HEK293 (cell line): Measurements from ENCODE around the gene FHAD1.

Experiments
- CTCF ChIA-PET: fragments of 350-600 bp; formaldehyde crosslinking; extraction: SDS; loops from one replicate; lab custom pipeline; 2021; ENCODE audit warnings: antibody characterized with exemption; lab: Yijun Ruan, JAX
- POLR2A ChIA-PET: fragments of 300-600 bp; formaldehyde crosslinking; extraction: SDS; loops from one replicate; lab custom pipeline; 2020; ENCODE audit warnings: antibody characterized with exemption, inconsistent platforms; lab: Yijun Ruan, JAX
- H3K27ac ChIP-seq: fragments of 200-500 bp; sonication (Bioruptor generic); 2 replicates; pipeline ENCODE4 v1.5.1; 2014; ENCODE audit warnings: low read depth, low read length, control low read depth, inconsistent platforms; ENCODE audit errors: extremely low read depth
- H3K36me3 ChIP-seq, 2 experiments: fragments of 200-500 bp in 1 of 2; sonication (Bioruptor generic) in 1 of 2; 1 replicate in 1 of 2; 2 replicates in 1 of 2; pipeline ENCODE4 v1.5.1; 2014 to 2017; ENCODE audit warnings: inconsistent platforms in 2 of 2, low read length in 2 of 2; ENCODE audit not compliant: control insufficient read depth in 2 of 2, insufficient read depth in 1 of 2
- H3K4me1 ChIP-seq: fragments of 200-500 bp; sonication (Bioruptor generic); 2 replicates; pipeline ENCODE4 v1.5.1; 2014; ENCODE audit warnings: mild to moderate bottlenecking, low read length, inconsistent platforms; ENCODE audit not compliant: control insufficient read depth, insufficient read depth
- H3K4me3 ChIP-seq: 2 replicates; pipeline ENCODE4 v1.5.1; 2011; ENCODE audit warnings: low read depth, mild to moderate bottlenecking, control low read depth, low read length, moderate library complexity
- H3K9me3 ChIP-seq: fragments of 200-500 bp; sonication (Bioruptor generic); 2 replicates; pipeline ENCODE4 v1.5.1; 2014; ENCODE audit warnings: low read depth, low read length, inconsistent platforms; ENCODE audit not compliant: control insufficient read depth, insufficient read depth
- GLI2 ChIP-seq: fragments of 450-650 bp; formaldehyde crosslinking; IDR thresholded peaks from 2 replicates; pipeline ENCODE4; 2017; ENCODE audit warnings: missing biosample characterization, missing genetic modification characterization, low read depth, borderline replicate concordance
- HOXC10 ChIP-seq: sonication (generic); formaldehyde crosslinking; IDR thresholded peaks from 2 replicates; pipeline ENCODE4 v1.8.1; 2023; ENCODE audit warnings: mild to moderate bottlenecking, missing genetic modification reagents
- KLF8 ChIP-seq: fragments of 450-650 bp; formaldehyde crosslinking; IDR thresholded peaks from 2 replicates; pipeline ENCODE4 v1.5.1; 2016; ENCODE audit warnings: missing biosample characterization, missing genetic modification characterization
- WT1 ChIP-seq: fragments of 450-650 bp; formaldehyde crosslinking; IDR thresholded peaks from 2 replicates; pipeline ENCODE4 v1.5.1; 2016; ENCODE audit warnings: missing biosample characterization, missing genetic modification characterization
- ZBTB1 ChIP-seq: fragments of 450-650 bp; formaldehyde crosslinking; IDR thresholded peaks from 2 replicates; pipeline ENCODE4 v1.5.1; 2016; ENCODE audit warnings: missing biosample characterization, missing genetic modification characterization
- ZNF112 ChIP-seq: fragments of 450-650 bp; formaldehyde crosslinking; IDR thresholded peaks from 2 replicates; pipeline ENCODE4 v1.5.0; 2017; ENCODE audit warnings: missing biosample characterization, missing genetic modification characterization
- ZNF174 ChIP-seq: fragments of 450-650 bp; formaldehyde crosslinking; IDR thresholded peaks from 2 replicates; pipeline ENCODE4 v1.5.0; 2017; ENCODE audit warnings: missing biosample characterization, mild to moderate bottlenecking, missing genetic modification characterization
- ZNF18 ChIP-seq: fragments of 450-650 bp; formaldehyde crosslinking; IDR thresholded peaks from 2 replicates; pipeline ENCODE4 v1.5.1; 2016; ENCODE audit warnings: missing biosample characterization, missing genetic modification characterization
- ZNF19 ChIP-seq: fragments of 450-650 bp; formaldehyde crosslinking; IDR thresholded peaks from 2 replicates; pipeline ENCODE4; 2016; ENCODE audit warnings: missing biosample characterization, missing genetic modification characterization, low read depth
- ZNF292 ChIP-seq: fragments of 450-650 bp; formaldehyde crosslinking; IDR thresholded peaks from 2 replicates; pipeline ENCODE4 v1.5.1; 2016; ENCODE audit warnings: low read depth, missing biosample characterization, missing genetic modification characterization, borderline replicate concordance
- ZNF394 ChIP-seq: fragments of 450-650 bp; formaldehyde crosslinking; IDR thresholded peaks from 2 replicates; pipeline ENCODE4 v1.5.1; 2016; ENCODE audit warnings: missing biosample characterization, missing genetic modification characterization, mild to moderate bottlenecking, moderate library complexity, borderline replicate concordance
- ZNF398 ChIP-seq: fragments of 450-650 bp; formaldehyde crosslinking; IDR thresholded peaks from 2 replicates; pipeline ENCODE4 v1.5.1; 2017; ENCODE audit warnings: missing biosample characterization, missing genetic modification characterization
- ZNF433 ChIP-seq: fragments of 450-650 bp; formaldehyde crosslinking; IDR thresholded peaks from 2 replicates; pipeline ENCODE4 v1.5.1; 2016; ENCODE audit warnings: missing biosample characterization, missing genetic modification characterization, low read depth
- ZNF514 ChIP-seq: fragments of 450-650 bp; formaldehyde crosslinking; IDR thresholded peaks from 2 replicates; pipeline ENCODE4 v1.5.1; 2016; ENCODE audit warnings: missing biosample characterization, missing genetic modification characterization
- ZSCAN16 ChIP-seq: fragments of 450-650 bp; formaldehyde crosslinking; IDR thresholded peaks from 2 replicates; pipeline ENCODE4 v1.5.1; 2016; ENCODE audit warnings: missing biosample characterization, missing genetic modification characterization
- ZSCAN23 ChIP-seq: fragments of 450-650 bp; formaldehyde crosslinking; IDR thresholded peaks from 2 replicates; pipeline ENCODE4 v1.5.1; 2016; ENCODE audit warnings: missing biosample characterization, missing genetic modification characterization
- TF ChIP-seq, protein P1 (sequence below): fragments of 450-650 bp; formaldehyde crosslinking; IDR thresholded peaks from 2 replicates; pipeline ENCODE4 v1.5.1; 2016; ENCODE audit warnings: missing biosample characterization, missing genetic modification characterization
- TF ChIP-seq, protein P2 (sequence below): fragments of 450-650 bp; formaldehyde crosslinking; IDR thresholded peaks from 2 replicates; pipeline ENCODE4 v1.5.1; 2016; ENCODE audit warnings: missing biosample characterization, missing genetic modification characterization
- TF ChIP-seq, protein P3 (sequence below): sonication (generic); formaldehyde crosslinking; IDR thresholded peaks from 2 replicates; pipeline ENCODE4 v1.8.1; 2022; ENCODE audit warnings: mild to moderate bottlenecking, moderate library complexity, missing genetic modification reagents
- TF ChIP-seq, protein P4 (sequence below): fragments of 450-650 bp; formaldehyde crosslinking; IDR thresholded peaks from 2 replicates; pipeline ENCODE4 v1.5.1; 2016; ENCODE audit warnings: missing biosample characterization, missing genetic modification characterization

The FHAD1 gene

DNA sequence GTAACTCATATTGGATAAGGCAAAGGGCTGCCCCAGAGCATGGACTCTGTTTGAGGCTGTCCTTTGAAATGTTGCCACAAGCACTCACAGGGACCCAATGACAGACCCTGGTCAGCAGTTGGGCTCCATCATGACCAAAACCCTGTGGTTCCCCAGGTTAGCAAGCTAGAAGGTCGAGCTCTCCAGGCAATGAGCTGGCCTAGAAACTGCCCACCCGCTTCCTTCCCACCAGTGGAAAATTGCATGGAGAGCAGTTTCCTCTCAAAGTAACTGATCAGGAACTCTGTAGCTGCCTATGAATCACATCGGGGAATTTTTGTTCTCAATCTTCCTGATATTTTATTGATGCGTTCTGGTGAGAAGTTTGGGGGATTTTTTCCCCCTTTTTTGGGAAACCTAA, 52.8 kb downstream of the FHAD1 start:
- TF ChIP-seq, protein P1, sequence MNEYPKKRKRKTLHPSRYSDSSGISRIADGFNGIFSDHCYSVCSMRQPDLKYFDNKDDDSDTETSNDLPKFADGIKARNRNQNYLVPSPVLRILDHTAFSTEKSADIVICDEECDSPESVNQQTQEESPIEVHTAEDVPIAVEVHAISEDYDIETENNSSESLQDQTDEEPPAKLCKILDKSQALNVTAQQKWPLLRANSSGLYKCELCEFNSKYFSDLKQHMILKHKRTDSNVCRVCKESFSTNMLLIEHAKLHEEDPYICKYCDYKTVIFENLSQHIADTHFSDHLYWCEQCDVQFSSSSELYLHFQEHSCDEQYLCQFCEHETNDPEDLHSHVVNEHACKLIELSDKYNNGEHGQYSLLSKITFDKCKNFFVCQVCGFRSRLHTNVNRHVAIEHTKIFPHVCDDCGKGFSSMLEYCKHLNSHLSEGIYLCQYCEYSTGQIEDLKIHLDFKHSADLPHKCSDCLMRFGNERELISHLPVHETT, result no peak
- no peak for TF ChIP-seq GLI2
- TF ChIP-seq, protein P2, sequence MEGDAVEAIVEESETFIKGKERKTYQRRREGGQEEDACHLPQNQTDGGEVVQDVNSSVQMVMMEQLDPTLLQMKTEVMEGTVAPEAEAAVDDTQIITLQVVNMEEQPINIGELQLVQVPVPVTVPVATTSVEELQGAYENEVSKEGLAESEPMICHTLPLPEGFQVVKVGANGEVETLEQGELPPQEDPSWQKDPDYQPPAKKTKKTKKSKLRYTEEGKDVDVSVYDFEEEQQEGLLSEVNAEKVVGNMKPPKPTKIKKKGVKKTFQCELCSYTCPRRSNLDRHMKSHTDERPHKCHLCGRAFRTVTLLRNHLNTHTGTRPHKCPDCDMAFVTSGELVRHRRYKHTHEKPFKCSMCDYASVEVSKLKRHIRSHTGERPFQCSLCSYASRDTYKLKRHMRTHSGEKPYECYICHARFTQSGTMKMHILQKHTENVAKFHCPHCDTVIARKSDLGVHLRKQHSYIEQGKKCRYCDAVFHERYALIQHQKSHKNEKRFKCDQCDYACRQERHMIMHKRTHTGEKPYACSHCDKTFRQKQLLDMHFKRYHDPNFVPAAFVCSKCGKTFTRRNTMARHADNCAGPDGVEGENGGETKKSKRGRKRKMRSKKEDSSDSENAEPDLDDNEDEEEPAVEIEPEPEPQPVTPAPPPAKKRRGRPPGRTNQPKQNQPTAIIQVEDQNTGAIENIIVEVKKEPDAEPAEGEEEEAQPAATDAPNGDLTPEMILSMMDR, result no peak
- TF ChIP-seq ZNF112, result no peak
- TF ChIP-seq, protein P3, sequence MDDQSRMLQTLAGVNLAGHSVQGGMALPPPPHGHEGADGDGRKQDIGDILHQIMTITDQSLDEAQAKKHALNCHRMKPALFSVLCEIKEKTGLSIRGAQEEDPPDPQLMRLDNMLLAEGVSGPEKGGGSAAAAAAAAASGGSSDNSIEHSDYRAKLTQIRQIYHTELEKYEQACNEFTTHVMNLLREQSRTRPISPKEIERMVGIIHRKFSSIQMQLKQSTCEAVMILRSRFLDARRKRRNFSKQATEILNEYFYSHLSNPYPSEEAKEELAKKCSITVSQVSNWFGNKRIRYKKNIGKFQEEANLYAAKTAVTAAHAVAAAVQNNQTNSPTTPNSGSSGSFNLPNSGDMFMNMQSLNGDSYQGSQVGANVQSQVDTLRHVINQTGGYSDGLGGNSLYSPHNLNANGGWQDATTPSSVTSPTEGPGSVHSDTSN (CRISPR knock-in tag), result no peak
- TF ChIP-seq ZSCAN23, result no peak
- TF ChIP-seq ZNF18 (tag by site-specific recombination), result no peak
- no peak for TF ChIP-seq WT1 (tag by site-specific recombination)
- no peak for TF ChIP-seq ZNF19
- no peak for TF ChIP-seq HOXC10 (CRISPR knock-in tag)
- TF ChIP-seq, protein P4, sequence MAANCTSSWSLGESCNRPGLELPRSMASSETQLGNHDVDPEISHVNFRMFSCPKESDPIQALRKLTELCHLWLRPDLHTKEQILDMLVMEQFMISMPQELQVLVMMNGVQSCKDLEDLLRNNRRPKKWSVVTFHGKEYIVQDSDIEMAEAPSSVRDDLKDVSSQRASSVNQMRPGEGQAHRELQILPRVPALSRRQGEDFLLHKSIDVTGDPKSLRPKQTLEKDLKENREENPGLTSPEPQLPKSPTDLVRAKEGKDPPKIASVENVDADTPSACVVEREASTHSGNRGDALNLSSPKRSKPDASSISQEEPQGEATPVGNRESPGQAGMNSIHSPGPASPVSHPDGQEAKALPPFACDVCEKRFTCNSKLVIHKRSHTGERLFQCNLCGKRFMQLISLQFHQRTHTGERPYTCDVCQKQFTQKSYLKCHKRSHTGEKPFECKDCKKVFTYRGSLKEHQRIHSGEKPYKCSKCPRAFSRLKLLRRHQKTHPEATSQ (tag by site-specific recombination), result no peak
- no peak for TF ChIP-seq ZNF514 (tag by site-specific recombination)
- TF ChIP-seq KLF8 (tag by site-specific recombination), result no peak
- no peak for TF ChIP-seq ZNF174 (tag by site-specific recombination)
- POLR2A ChIA-PET, result interaction anchor here (0.7 kb wide), 1 partner anchor 152 kb away, joined by 5 read pairs; no protein-coding TSS in a partner anchor
- CTCF ChIA-PET, result interaction anchor here (0.7 to 1.0 kb wide), 3 partner anchors 16 to 1470 kb away, joined by 3 to 5 read pairs (median 4); no protein-coding TSS in a partner anchor

GRCh38 chr1:15303935-15304334, 56.9 kb downstream of the FHAD1 start:
- H3K9me3 ChIP-seq, result no peaks in the 10 kb centered on the region
- ChIA-PET CTCF (interaction anchor here (0.6 to 3.4 kb wide), 28 partner anchors 12 to 1200 kb away, joined by 3 to 52 read pairs (median 5); no protein-coding TSS in a partner anchor), POLR2A (no interaction called here)
- no peak overlapping the region for H3K4me3 ChIP-seq
- no peaks in the 10 kb centered on the region for H3K36me3 ChIP-seq
- H3K4me1 ChIP-seq, result no peaks in the 10 kb centered on the region
- no peak overlapping the region for H3K27ac ChIP-seq
- no peak for TF ChIP-seq ZNF398 (tag by site-specific recombination)
- no peak for TF ChIP-seq ZNF433
- no peak for TF ChIP-seq ZNF394
- TF ChIP-seq ZSCAN16 (tag by site-specific recombination), result no peak
- TF ChIP-seq ZNF292, result no peak
- no peak for TF ChIP-seq ZBTB1 (tag by site-specific recombination)

More for the DNA sequence above, 52.8 kb downstream of the FHAD1 start:
- Histone ChIP-seq H3K4me3 (no peak overlapping the region), H3K27ac (no peak overlapping the region), H3K4me1 (no peaks in the 10 kb centered on the region), H3K36me3 (no peaks in the 10 kb centered on the region), H3K9me3 (no peaks in the 10 kb centered on the region)
